ENCODE measurements around the gene BBLN.
"Not testable (repeated sequence)": the region's sequence is repeated elsewhere in the genome, so short reads cannot be mapped to it uniquely, and the experiment has no call there.

The BBLN gene

GRCh38 chr9:128159784-128160602 is at the start of gene BBLN:
Gene BBLN (plus strand): TSS chr9:128160265. CDS start chr9:128160408, 143 bp downstream.
- ATAC-seq, result peak; percentile 90
- TF ChIP-seq ZFP3 (CRISPR knock-in tag; IDR thresholded peaks at IDR 0.05), result no peak
- TF ChIP-seq PATZ1 (CRISPR knock-in tag; IDR thresholded peaks at IDR 0.05; ENCODE audit: borderline replicate concordance), result no peak
- TF ChIP-seq RARB (CRISPR knock-in tag; IDR thresholded peaks at IDR 0.05), result no peak
- no peak for TF ChIP-seq CREB5 (CRISPR knock-in tag; IDR thresholded peaks at IDR 0.05; ENCODE audit: low read depth)
- no peak for TF ChIP-seq SNAI2 (CRISPR knock-in tag; IDR thresholded peaks at IDR 0.05)

- not testable (repeated sequence) for ATAC-seq
Observed at GRCh38 chr9:128111726-128112125, 48.3 kb upstream of the BBLN start.

GRCh38 chr9:128113526-128114325 is 46.3 kb upstream of the BBLN start:
- TF ChIP-seq ZC3H10 (CRISPR knock-in tag; IDR thresholded peaks at IDR 0.05) (no peak), ZFP30 (CRISPR knock-in tag; IDR thresholded peaks at IDR 0.05) (no peak), TSHZ2 (CRISPR knock-in tag; IDR thresholded peaks at IDR 0.05) (no peak), OSR1 (CRISPR knock-in tag; IDR thresholded peaks at IDR 0.05) (no peak)
- ATAC-seq, result no peak

- ATAC-seq, result no peak
- no peak for TF ChIP-seq ARNTL (CRISPR knock-in tag; IDR thresholded peaks at IDR 0.05; ENCODE audit: borderline replicate concordance, low read depth)
Observed at GRCh38 chr9:128114326-128115186, 45.5 kb upstream of the BBLN start.

- TF ChIP-seq ZFP30 (CRISPR knock-in tag; IDR thresholded peaks at IDR 0.05), result no peak
- no peak for TF ChIP-seq ZC3H10 (CRISPR knock-in tag; IDR thresholded peaks at IDR 0.05)
- no peak for TF ChIP-seq GLIS3 (CRISPR knock-in tag; IDR thresholded peaks at IDR 0.05)
- no peak for TF ChIP-seq POU6F1 (CRISPR knock-in tag; IDR thresholded peaks at IDR 0.05; ENCODE audit: borderline replicate concordance, low read depth)
- TF ChIP-seq CSDC2 (CRISPR knock-in tag; IDR thresholded peaks at IDR 0.05), result no peak
- TF ChIP-seq ARNTL (CRISPR knock-in tag; IDR thresholded peaks at IDR 0.05; ENCODE audit: borderline replicate concordance, low read depth), result no peak
- TF ChIP-seq ESRRG (CRISPR knock-in tag; IDR thresholded peaks at IDR 0.05), result no peak
- no peak for TF ChIP-seq ZFP3 (CRISPR knock-in tag; IDR thresholded peaks at IDR 0.05)
- TF ChIP-seq TOX (CRISPR knock-in tag; IDR thresholded peaks at IDR 0.05; ENCODE audit: borderline replicate concordance), result no peak
- TF ChIP-seq ZNF565 (CRISPR knock-in tag; conservative IDR thresholded peaks at IDR 0.05; ENCODE audit: low read depth), result no peak
- TF ChIP-seq ZNF8 (CRISPR knock-in tag; IDR thresholded peaks at IDR 0.05), result no peak
- TF ChIP-seq CREB5 (CRISPR knock-in tag; IDR thresholded peaks at IDR 0.05; ENCODE audit: low read depth), result no peak
- TF ChIP-seq OSR1 (CRISPR knock-in tag; IDR thresholded peaks at IDR 0.05), result no peak
- ATAC-seq, result no peak
Observed at GRCh38 chr9:128115187-128116103, 44.6 kb upstream of the BBLN start.

Measured in SK-N-SH treated with all-trans-retinoic acid at 6 μM for 48 hours (cell line).